HUES6 (cell line): Measurements from ENCODE around the gene GLMN.

ENCODE experiments used
- H3K27ac ChIP-seq: 2 replicates; pipeline ENCODE4 v1.7.0; 2013; ENCODE audit warnings: low read depth, mild to moderate bottlenecking, low read length, inconsistent platforms
- H3K27me3 ChIP-seq: 2 replicates; pipeline ENCODE4 v1.6.1; 2013; ENCODE audit warnings: low read length; ENCODE audit not compliant: control insufficient read depth, insufficient read depth
- H3K36me3 ChIP-seq: 2 replicates; pipeline ENCODE4 v1.6.1; 2013; ENCODE audit warnings: low read length; ENCODE audit not compliant: control insufficient read depth, insufficient read depth
- H3K4me1 ChIP-seq: 2 replicates; pipeline ENCODE4 v1.6.1; 2013; ENCODE audit warnings: low read length; ENCODE audit not compliant: control insufficient read depth, insufficient read depth
- H3K4me3 ChIP-seq: 2 replicates; pipeline ENCODE4 v1.5.1; 2013; ENCODE audit warnings: low read depth, low read length
- H3K9ac ChIP-seq: one replicate; pipeline ENCODE4 v1.6.1; 2013; ENCODE audit warnings: mild to moderate bottlenecking, low read length
- H3K9me3 ChIP-seq: 2 replicates; pipeline ENCODE4 v1.6.1; 2013; ENCODE audit warnings: low read depth, low read length; ENCODE audit not compliant: control insufficient read depth, insufficient read depth

Gene GLMN, protein sequence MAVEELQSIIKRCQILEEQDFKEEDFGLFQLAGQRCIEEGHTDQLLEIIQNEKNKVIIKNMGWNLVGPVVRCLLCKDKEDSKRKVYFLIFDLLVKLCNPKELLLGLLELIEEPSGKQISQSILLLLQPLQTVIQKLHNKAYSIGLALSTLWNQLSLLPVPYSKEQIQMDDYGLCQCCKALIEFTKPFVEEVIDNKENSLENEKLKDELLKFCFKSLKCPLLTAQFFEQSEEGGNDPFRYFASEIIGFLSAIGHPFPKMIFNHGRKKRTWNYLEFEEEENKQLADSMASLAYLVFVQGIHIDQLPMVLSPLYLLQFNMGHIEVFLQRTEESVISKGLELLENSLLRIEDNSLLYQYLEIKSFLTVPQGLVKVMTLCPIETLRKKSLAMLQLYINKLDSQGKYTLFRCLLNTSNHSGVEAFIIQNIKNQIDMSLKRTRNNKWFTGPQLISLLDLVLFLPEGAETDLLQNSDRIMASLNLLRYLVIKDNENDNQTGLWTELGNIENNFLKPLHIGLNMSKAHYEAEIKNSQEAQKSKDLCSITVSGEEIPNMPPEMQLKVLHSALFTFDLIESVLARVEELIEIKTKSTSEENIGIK

DNA sequence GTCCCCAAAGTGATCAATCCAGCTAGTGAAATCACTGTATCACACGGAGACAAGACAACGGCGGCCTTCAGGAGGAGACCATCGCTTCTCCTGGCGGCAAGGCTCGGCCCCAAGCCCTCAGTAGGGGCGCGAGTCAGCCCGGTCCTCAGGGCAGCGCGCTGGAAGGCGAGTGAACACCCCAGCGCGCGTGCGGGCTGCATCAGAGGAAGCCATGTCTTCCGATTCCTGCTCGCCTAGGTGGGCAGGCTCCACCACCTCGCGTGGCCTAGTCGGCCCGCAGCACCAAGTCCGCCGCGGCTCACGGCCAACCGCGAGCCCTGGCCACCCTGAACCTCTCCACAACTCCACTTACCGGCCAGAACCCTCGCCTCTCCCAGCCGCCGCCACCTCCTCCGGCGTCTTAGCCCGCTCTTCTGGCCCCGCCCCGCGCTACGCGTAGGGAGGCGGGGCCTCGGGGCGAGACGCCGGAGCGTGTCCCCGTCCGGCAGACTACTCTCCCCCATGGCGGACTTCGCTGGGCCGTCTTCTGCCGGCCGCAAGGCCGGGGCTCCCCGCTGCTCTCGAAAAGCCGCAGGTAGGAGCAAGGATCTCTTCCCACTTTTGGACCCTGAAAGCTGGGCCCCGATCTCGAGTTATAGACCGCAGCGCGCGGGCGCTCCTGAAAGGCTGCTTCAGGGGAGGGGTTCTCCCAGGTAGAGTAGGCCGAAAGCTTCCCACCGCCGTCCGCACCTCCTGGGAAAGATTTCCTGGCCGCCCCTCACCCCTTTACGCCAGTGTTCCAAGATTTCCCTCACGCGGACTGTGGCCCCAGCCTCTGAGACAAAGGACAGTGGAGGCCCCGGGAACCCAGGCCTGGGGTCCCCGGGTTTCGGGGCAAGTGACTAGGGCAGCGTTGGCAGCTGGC lies at the start of gene GLMN, which contains the start of gene RPAP2:
Gene GLMN, minus strand, starts transcription at position 415 of the 904 bp plus-strand sequence. CDS start 988 bp downstream, outside the sequence.
Gene RPAP2, plus strand, starts transcription at position 487 of the 904 bp plus-strand sequence. Its CDS starts 15 bp downstream, at position 502.
- H3K4me1 ChIP-seq = peaks cover 4% of the 10 kb centered on the region; the same call in 1 of the 2 replicates
- peak within 1 kb of the TSS; percentile 98 for H3K9ac ChIP-seq
- H3K36me3 ChIP-seq = peaks cover 40% of the 10 kb centered on the region

DNA sequence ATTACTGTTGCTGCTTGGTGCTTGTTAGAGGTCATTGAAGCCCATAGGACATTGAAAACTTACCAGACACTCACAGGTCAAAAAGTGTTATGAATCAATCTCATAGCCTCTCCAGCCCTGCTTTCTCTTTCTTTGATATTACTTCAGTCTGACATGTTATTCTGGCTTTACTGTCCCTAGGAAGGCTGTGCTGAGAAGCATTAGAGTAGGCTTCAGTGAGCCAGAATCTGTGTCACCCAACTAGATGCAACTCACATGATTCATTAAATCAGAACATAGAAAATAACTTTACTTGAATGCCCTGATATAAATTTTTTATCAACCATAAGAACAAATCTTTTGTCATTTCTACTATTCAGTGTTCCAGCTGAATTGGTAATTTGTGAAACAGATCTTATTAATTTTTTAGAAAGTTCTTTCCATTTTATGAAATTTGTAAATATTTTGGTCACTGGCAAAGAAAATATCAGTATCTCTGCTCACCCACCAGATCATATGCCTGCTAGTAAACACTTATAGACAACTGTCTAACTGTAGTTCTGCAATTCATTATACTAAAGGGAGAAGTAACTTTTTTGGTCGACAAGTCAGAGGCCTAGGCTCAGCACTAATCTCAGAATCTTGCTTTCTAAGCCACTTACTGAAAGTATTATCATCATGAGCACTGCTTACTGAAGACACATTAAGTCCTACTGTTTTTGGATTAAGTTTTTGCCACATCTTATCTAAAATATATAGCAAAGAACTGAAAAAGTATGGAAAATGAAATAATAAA lies 48.3 kb upstream of the GLMN start:
- Histone ChIP-seq H3K4me3 (no peak overlapping the region), H3K27me3 (no peaks in the 10 kb centered on the region), H3K27ac (no peak overlapping the region), H3K9me3 (peaks cover 3% of the 10 kb centered on the region; the same call in 1 of the 2 replicates), H3K9ac (no peak overlapping the region), H3K36me3 (peaks cover 49% of the 10 kb centered on the region), H3K4me1 (no peaks in the 10 kb centered on the region)

More for the DNA sequence above, at the start of gene GLMN, which contains the start of gene RPAP2:
- no peaks in the 10 kb centered on the region for H3K9me3 ChIP-seq
- peak within 1 kb of the TSS; percentile 93 for H3K27ac ChIP-seq
- peak within 1 kb of the TSS; percentile 99 for H3K4me3 ChIP-seq
- H3K27me3 ChIP-seq = no peaks in the 10 kb centered on the region

DNA sequence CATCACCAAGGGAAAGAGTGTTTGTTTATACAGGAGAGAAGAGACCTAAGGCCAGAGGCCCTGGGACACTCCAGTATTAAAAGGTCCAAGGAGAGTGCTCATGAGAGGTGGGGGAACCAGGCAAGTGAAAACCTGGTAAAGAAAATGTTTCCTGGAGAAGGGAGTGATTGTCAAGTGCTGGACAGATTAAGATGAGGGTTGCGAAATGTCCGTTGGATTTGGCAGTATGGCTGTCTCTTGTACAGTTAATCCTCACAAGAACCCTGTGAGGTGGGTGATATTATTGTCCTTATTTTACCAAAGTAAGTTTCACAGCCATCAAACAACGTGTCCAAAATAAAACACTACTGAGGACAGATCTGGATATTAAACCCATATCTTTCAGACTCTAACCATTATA lies 44.3 kb upstream of the GLMN start:
- Histone ChIP-seq H3K4me1 (no peaks in the 10 kb centered on the region), H3K9ac (no peak overlapping the region), H3K36me3 (peaks cover 30% of the 10 kb centered on the region), H3K9me3 (no peaks in the 10 kb centered on the region), H3K4me3 (no peak overlapping the region), H3K27ac (no peak overlapping the region), H3K27me3 (no peaks in the 10 kb centered on the region)

DNA sequence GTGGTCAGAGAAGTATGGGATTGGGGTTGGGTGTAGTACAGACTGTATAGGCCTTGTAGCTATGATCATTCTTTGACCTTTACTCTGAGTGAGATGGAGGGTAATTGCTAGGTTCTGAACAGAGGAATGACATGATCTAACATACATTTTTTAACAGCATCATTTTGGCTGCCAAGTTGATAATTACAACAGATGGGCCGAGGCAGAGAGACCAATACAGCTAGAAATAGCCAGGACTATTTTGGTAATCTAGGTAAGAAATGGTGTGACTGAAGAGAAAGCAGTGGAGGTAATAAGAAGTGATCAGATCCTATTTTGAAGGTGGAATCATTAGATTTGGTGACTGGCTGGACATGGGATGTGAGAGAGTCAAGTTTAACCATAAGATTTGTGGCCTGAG lies 43.6 kb upstream of the GLMN start:
- no peaks in the 10 kb centered on the region for H3K27me3 ChIP-seq
- no peak overlapping the region for H3K4me3 ChIP-seq
- no peaks in the 10 kb centered on the region for H3K9me3 ChIP-seq
- H3K4me1 ChIP-seq = no peaks in the 10 kb centered on the region
- no peak overlapping the region for H3K9ac ChIP-seq
- peaks cover 27% of the 10 kb centered on the region for H3K36me3 ChIP-seq
- no peak overlapping the region for H3K27ac ChIP-seq

DNA sequence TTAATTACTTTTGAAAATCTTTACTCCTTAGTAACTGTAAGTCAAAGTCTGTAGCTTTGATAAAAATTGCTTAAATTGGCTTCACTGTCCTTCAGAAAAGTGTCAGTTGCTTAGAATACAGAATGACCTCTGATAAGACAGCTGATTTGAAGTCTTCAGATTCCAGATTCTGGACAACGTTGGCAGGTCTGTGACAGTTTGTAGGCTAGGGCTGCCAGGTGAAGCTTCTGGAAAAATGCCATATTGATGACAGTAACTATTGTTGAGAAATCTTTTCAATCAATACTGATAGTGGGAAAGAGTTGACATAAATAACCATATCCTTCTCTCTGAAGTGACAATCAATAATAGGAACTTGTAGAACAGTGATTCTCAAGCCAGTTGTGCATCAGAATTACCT lies 41.4 kb upstream of the GLMN start:
- H3K27me3 ChIP-seq = no peaks in the 10 kb centered on the region
- H3K4me1 ChIP-seq = no peaks in the 10 kb centered on the region
- H3K9ac ChIP-seq = no peak overlapping the region
- no peak overlapping the region for H3K4me3 ChIP-seq
- H3K27ac ChIP-seq = no peak overlapping the region
- H3K36me3 ChIP-seq = peaks cover 28% of the 10 kb centered on the region
- no peaks in the 10 kb centered on the region for H3K9me3 ChIP-seq

DNA sequence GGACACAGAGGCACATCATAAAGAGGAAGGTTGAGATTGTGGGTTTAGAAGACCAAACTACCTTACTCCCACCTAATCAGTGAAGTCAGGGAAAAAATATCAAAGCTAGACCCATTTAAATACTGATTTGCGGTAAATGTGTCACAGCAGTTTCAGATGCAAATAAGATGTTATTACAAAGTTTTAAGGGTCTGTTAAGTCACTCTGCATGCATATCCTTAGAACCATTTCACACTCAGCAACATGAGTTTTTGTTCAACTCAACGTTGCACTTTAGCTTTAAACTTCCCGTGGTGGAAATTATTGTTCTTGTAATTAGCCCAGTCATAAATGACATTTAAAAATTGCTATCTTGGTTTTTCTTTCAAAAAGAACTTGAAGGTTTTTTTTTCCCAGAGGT lies 34.9 kb upstream of the GLMN start:
- Histone ChIP-seq H3K4me1 (no peaks in the 10 kb centered on the region), H3K9ac (no peak overlapping the region), H3K36me3 (peaks cover 38% of the 10 kb centered on the region), H3K27ac (no peak overlapping the region), H3K27me3 (no peaks in the 10 kb centered on the region), H3K4me3 (no peak overlapping the region), H3K9me3 (no peaks in the 10 kb centered on the region)

DNA sequence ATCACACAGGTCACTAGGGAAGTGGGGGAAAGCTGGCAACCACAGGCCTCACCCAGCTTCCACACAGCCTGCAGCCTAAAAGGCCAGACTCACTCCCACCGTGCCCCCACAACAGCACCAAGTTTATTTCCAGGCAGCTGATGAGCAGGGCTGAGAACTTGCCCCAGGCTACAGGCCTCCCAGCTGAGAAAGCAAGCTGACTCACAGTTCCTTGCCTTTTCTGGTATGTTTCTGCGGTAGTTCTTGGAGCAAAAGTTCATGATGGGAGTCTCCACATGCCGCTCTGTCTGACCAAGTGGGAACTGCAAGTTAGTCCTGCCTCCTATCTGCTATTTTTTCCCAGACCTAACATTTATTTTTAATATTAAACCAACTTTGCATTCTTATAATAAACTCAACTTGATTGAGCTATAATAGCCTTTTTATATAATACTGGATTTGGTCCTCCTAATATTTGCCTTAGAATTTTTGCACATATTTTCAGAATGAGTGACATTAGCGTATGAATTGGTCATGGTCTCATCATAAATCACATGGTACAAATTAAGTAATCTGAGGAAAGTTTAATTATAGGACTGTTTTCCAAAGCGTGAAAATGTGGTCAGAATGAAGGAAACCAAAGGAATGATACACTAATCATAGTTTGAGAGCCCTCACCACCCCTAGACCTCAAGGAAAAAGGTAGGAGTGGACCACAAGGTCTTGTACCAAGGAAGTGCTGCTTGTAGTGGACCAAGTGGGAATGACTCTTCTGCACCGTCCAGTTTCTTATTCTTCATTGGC lies 30.8 kb upstream of the GLMN start:
- Histone ChIP-seq H3K27me3 (no peaks in the 10 kb centered on the region), H3K4me1 (no peaks in the 10 kb centered on the region), H3K9ac (no peak overlapping the region), H3K27ac (no peak overlapping the region), H3K9me3 (peaks cover 22% of the 10 kb centered on the region), H3K4me3 (no peak overlapping the region), H3K36me3 (peaks cover 44% of the 10 kb centered on the region)

DNA sequence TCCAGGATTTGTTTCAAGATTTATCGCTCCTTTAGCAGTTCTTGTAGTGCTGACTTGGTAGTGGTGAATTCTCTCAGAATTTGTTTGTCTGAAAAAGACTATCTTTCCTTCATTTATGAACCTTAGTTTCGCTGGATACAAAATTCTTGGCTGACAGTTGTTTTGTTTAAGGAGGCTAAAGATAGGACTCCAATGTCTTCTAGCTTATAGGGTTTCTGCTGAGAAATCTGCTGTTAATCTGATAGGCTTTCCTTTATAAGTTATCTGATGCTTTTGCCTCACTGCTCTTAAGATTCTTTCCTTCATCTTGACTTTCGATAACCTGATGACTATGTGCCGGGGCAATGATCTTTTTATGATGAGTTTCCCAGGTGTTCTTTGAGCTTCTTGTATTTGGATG lies 29.0 kb upstream of the GLMN start:
- peaks cover 22% of the 10 kb centered on the region for H3K9me3 ChIP-seq
- H3K36me3 ChIP-seq = peaks cover 50% of the 10 kb centered on the region

DNA sequence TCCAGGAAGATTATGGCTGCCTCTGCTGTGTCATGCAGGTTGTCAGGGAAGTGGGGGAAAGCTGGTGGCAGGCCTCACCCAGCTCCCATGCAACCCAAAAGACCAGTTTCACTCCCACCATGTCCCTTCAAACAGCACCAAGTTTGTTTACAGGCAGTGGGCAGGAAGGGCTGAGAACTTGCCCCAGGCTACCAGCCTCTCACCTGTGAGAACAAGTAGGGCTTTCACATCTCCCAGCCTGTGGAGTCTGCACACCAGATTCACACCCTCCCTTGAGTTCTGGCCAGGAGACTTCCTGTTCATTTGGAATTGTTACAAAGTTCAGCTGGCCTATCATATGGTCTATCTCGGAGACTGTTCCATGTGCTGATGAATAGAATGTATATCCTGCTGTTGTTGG lies 27.9 kb upstream of the GLMN start:
- Histone ChIP-seq H3K9ac (no peak overlapping the region), H3K36me3 (peaks cover 50% of the 10 kb centered on the region), H3K4me1 (no peaks in the 10 kb centered on the region), H3K27ac (no peak overlapping the region), H3K9me3 (peaks cover 22% of the 10 kb centered on the region), H3K4me3 (no peak overlapping the region), H3K27me3 (no peaks in the 10 kb centered on the region)

More for the DNA sequence above, 29.0 kb upstream of the GLMN start:
- Histone ChIP-seq H3K4me3 (no peak overlapping the region), H3K27me3 (no peaks in the 10 kb centered on the region), H3K27ac (no peak overlapping the region), H3K9ac (no peak overlapping the region), H3K4me1 (no peaks in the 10 kb centered on the region)

DNA sequence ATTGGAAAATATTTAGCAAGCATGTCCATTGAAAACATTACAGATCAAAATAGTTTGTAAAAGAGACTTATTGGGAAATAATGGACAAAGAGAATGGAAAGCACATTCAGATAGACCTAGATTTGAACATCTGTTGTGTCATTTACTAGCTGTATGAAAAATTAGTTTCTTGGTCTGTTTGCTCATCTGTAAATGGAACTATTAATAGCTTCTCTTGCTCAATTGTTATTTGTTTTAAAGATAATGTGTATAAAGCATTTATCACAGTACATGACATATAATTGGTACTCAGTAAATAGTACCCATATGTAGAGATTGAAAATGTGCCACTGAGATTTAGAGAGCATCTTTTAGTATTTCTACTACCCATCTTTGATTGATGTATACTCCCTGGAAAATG lies 26.0 kb upstream of the GLMN start:
- H3K4me1 ChIP-seq = no peaks in the 10 kb centered on the region
- H3K9ac ChIP-seq = no peak overlapping the region
- H3K4me3 ChIP-seq = no peak overlapping the region
- H3K27ac ChIP-seq = no peak overlapping the region
- H3K27me3 ChIP-seq = no peaks in the 10 kb centered on the region
- peaks cover 57% of the 10 kb centered on the region for H3K36me3 ChIP-seq
- peaks cover 22% of the 10 kb centered on the region for H3K9me3 ChIP-seq
